ENCODE results near the gene USP22.

The USP22 gene

GRCh38 chr17:21019976-21020586 lies 22.7 kb downstream of the USP22 start:
- Mint-ChIP-seq H3K27me3 (ENCODE audit: low read depth) (no peaks in the 10 kb centered on the region), H3K4me1 (ENCODE audit: low read depth) (peaks cover 19% of the 10 kb centered on the region), H3K27ac (no peak overlapping the region), H3K36me3 (ENCODE audit: low read depth) (peaks cover 55% of the 10 kb centered on the region), H3K4me3 (no peak overlapping the region), H3K9me3 (no peaks in the 10 kb centered on the region)

GRCh38 chr17:21018894-21019293 lies 23.9 kb downstream of the USP22 start:
- H3K27me3 Mint-ChIP-seq (ENCODE audit: low read depth) = no peaks in the 10 kb centered on the region
- no peak overlapping the region for H3K4me3 Mint-ChIP-seq
- peaks cover 53% of the 10 kb centered on the region for H3K36me3 Mint-ChIP-seq (ENCODE audit: low read depth)
- H3K9me3 Mint-ChIP-seq = no peaks in the 10 kb centered on the region
- peaks cover 9% of the 10 kb centered on the region for H3K4me1 Mint-ChIP-seq (ENCODE audit: low read depth)
- no peak overlapping the region for H3K27ac Mint-ChIP-seq

- H3K27me3 Mint-ChIP-seq (ENCODE audit: low read depth) = no peaks in the 10 kb centered on the region
- no peaks in the 10 kb centered on the region for H3K9me3 Mint-ChIP-seq
- H3K4me1 Mint-ChIP-seq (ENCODE audit: low read depth) = peaks cover 5% of the 10 kb centered on the region
- H3K4me3 Mint-ChIP-seq = no peak overlapping the region
- H3K36me3 Mint-ChIP-seq (ENCODE audit: low read depth) = peaks cover 57% of the 10 kb centered on the region
- H3K27ac Mint-ChIP-seq = no peak overlapping the region
Observed at GRCh38 chr17:21017861-21018260, 24.9 kb downstream of the USP22 start.

- no peak overlapping the region for H3K4me3 Mint-ChIP-seq
- H3K9me3 Mint-ChIP-seq = no peaks in the 10 kb centered on the region
- no peaks in the 10 kb centered on the region for H3K27me3 Mint-ChIP-seq (ENCODE audit: low read depth)
- H3K27ac Mint-ChIP-seq = no peak overlapping the region
- H3K36me3 Mint-ChIP-seq (ENCODE audit: low read depth) = peaks cover 59% of the 10 kb centered on the region
- H3K4me1 Mint-ChIP-seq (ENCODE audit: low read depth) = peaks cover 6% of the 10 kb centered on the region
Observed at GRCh38 chr17:21017256-21017655, 25.6 kb downstream of the USP22 start.

- Mint-ChIP-seq H3K4me3 (no peak overlapping the region), H3K9me3 (no peaks in the 10 kb centered on the region), H3K36me3 (ENCODE audit: low read depth) (peaks cover 63% of the 10 kb centered on the region), H3K27ac (no peak overlapping the region), H3K4me1 (ENCODE audit: low read depth) (peaks cover 6% of the 10 kb centered on the region), H3K27me3 (ENCODE audit: low read depth) (no peaks in the 10 kb centered on the region)
Observed at GRCh38 chr17:21016826-21017225, 26.0 kb downstream of the USP22 start.

GRCh38 chr17:21015564-21015963 lies 27.2 kb downstream of the USP22 start:
- Mint-ChIP-seq H3K27me3 (ENCODE audit: low read depth) (no peaks in the 10 kb centered on the region), H3K4me3 (no peak overlapping the region), H3K36me3 (ENCODE audit: low read depth) (peaks cover 61% of the 10 kb centered on the region), H3K27ac (no peak overlapping the region), H3K9me3 (no peaks in the 10 kb centered on the region), H3K4me1 (ENCODE audit: low read depth) (peaks cover 6% of the 10 kb centered on the region)

- Mint-ChIP-seq H3K36me3 (ENCODE audit: low read depth) (peaks cover 56% of the 10 kb centered on the region), H3K27ac (no peak overlapping the region), H3K4me3 (no peak overlapping the region), H3K27me3 (ENCODE audit: low read depth) (no peaks in the 10 kb centered on the region), H3K9me3 (no peaks in the 10 kb centered on the region), H3K4me1 (ENCODE audit: low read depth) (peaks cover 6% of the 10 kb centered on the region)
Observed at GRCh38 chr17:21014498-21014897, 28.3 kb downstream of the USP22 start.

- no peaks in the 10 kb centered on the region for H3K9me3 Mint-ChIP-seq
- H3K4me1 Mint-ChIP-seq (ENCODE audit: low read depth) = peaks cover 3% of the 10 kb centered on the region
- H3K27me3 Mint-ChIP-seq (ENCODE audit: low read depth) = no peaks in the 10 kb centered on the region
- no peak overlapping the region for H3K4me3 Mint-ChIP-seq
- H3K36me3 Mint-ChIP-seq (ENCODE audit: low read depth) = peaks cover 56% of the 10 kb centered on the region
- H3K27ac Mint-ChIP-seq = no peak overlapping the region
Observed at GRCh38 chr17:21013983-21014382, 28.8 kb downstream of the USP22 start.

- Mint-ChIP-seq H3K27ac (no peak overlapping the region), H3K27me3 (ENCODE audit: low read depth) (no peaks in the 10 kb centered on the region), H3K4me1 (ENCODE audit: low read depth) (peaks cover 3% of the 10 kb centered on the region), H3K9me3 (no peaks in the 10 kb centered on the region), H3K36me3 (ENCODE audit: low read depth) (peaks cover 59% of the 10 kb centered on the region), H3K4me3 (no peak overlapping the region)
Observed at GRCh38 chr17:21012736-21013135, 30.1 kb downstream of the USP22 start.

GRCh38 chr17:21010705-21011596 lies 31.9 kb downstream of the USP22 start:
- no peak overlapping the region for H3K27ac Mint-ChIP-seq
- H3K9me3 Mint-ChIP-seq = no peaks in the 10 kb centered on the region
- no peak overlapping the region for H3K4me3 Mint-ChIP-seq
- peaks cover 3% of the 10 kb centered on the region for H3K4me1 Mint-ChIP-seq (ENCODE audit: low read depth)
- H3K36me3 Mint-ChIP-seq (ENCODE audit: low read depth) = peaks cover 62% of the 10 kb centered on the region
- no peaks in the 10 kb centered on the region for H3K27me3 Mint-ChIP-seq (ENCODE audit: low read depth)

- no peak overlapping the region for H3K27ac Mint-ChIP-seq
- no peaks in the 10 kb centered on the region for H3K9me3 Mint-ChIP-seq
- peaks cover 3% of the 10 kb centered on the region for H3K4me1 Mint-ChIP-seq (ENCODE audit: low read depth)
- H3K36me3 Mint-ChIP-seq (ENCODE audit: low read depth) = peaks cover 62% of the 10 kb centered on the region
- no peaks in the 10 kb centered on the region for H3K27me3 Mint-ChIP-seq (ENCODE audit: low read depth)
- no peak overlapping the region for H3K4me3 Mint-ChIP-seq
Observed at GRCh38 chr17:21008992-21009671, 33.7 kb downstream of the USP22 start.

GRCh38 chr17:21008160-21008915 lies 34.5 kb downstream of the USP22 start:
- H3K4me3 Mint-ChIP-seq = no peak overlapping the region
- peaks cover 63% of the 10 kb centered on the region for H3K36me3 Mint-ChIP-seq (ENCODE audit: low read depth)
- H3K27me3 Mint-ChIP-seq (ENCODE audit: low read depth) = no peaks in the 10 kb centered on the region
- H3K4me1 Mint-ChIP-seq (ENCODE audit: low read depth) = peaks cover 3% of the 10 kb centered on the region
- no peak overlapping the region for H3K27ac Mint-ChIP-seq
- H3K9me3 Mint-ChIP-seq = no peaks in the 10 kb centered on the region

GRCh38 chr17:21007646-21008045 lies 35.2 kb downstream of the USP22 start:
- Mint-ChIP-seq H3K4me3 (no peak overlapping the region), H3K9me3 (no peaks in the 10 kb centered on the region), H3K4me1 (ENCODE audit: low read depth) (peaks cover 2% of the 10 kb centered on the region), H3K27ac (no peak overlapping the region), H3K27me3 (ENCODE audit: low read depth) (no peaks in the 10 kb centered on the region), H3K36me3 (ENCODE audit: low read depth) (peaks cover 60% of the 10 kb centered on the region)

- H3K4me1 Mint-ChIP-seq (ENCODE audit: low read depth) = peaks cover 12% of the 10 kb centered on the region
- peaks cover 60% of the 10 kb centered on the region for H3K36me3 Mint-ChIP-seq (ENCODE audit: low read depth)
- H3K27ac Mint-ChIP-seq = no peak overlapping the region
Observed at GRCh38 chr17:21005803-21006202, 37.0 kb downstream of the USP22 start.

More at GRCh38 chr17:21005803-21006202, 37.0 kb downstream of the USP22 start:
- no peaks in the 10 kb centered on the region for H3K27me3 Mint-ChIP-seq (ENCODE audit: low read depth)
- no peaks in the 10 kb centered on the region for H3K9me3 Mint-ChIP-seq
- no peak overlapping the region for H3K4me3 Mint-ChIP-seq

All from T-helper 1 cell treated with Interleukin-12 subunit alpha and Interleukin-12 subunit beta and Interleukin-4 antibody, amounts not matched to agents 30 μg/mL and 1 μg/mL, for 36 hours (primary cell).